Activated T-cell treated with anti-CD3 and anti-CD28 coated beads, Interleukin-2, amount 50 U/mL, for 24 hours (primary cell): ENCODE measurements around the gene NPIPB6.

Source experiments
- DNase-seq: peaks from one replicate; pipeline ENCODE4 v3.0.0-alpha.2; 2020
- H3K27ac Mint-ChIP-seq: 2 replicates; pipeline ENCODE4 v1.8.0; 2020; ENCODE audit warnings: mild to moderate bottlenecking, mixed read lengths
- H3K27me3 Mint-ChIP-seq: 2 replicates; pipeline ENCODE4 v1.8.0; 2020; ENCODE audit warnings: mixed read lengths
- H3K36me3 Mint-ChIP-seq: 2 replicates; pipeline ENCODE4 v1.8.0; 2020; ENCODE audit warnings: low read depth, mixed read lengths
- H3K4me1 Mint-ChIP-seq: 2 replicates; pipeline ENCODE4 v1.8.0; 2020; ENCODE audit warnings: low read depth, mixed read lengths
- H3K4me3 Mint-ChIP-seq: 2 replicates; pipeline ENCODE4 v1.8.0; 2020; ENCODE audit warnings: mild to moderate bottlenecking, moderate library complexity, mixed read lengths
- H3K9me3 Mint-ChIP-seq: 2 replicates; pipeline ENCODE4 v1.8.0; 2020; ENCODE audit warnings: mixed read lengths

Gene NPIPB6

GRCh38 chr16:28297308-28297707 is 66.0 kb downstream of the NPIPB6 start:
- DNase-seq = no peak
- Mint-ChIP-seq H3K4me1 (peaks cover 63% of the 10 kb centered on the region), H3K27me3 (no peaks in the 10 kb centered on the region), H3K36me3 (no peaks in the 10 kb centered on the region), H3K27ac (peak overlapping the region; percentile 80), H3K4me3 (no peak overlapping the region), H3K9me3 (no peaks in the 10 kb centered on the region)

- peaks cover 62% of the 10 kb centered on the region for H3K4me1 Mint-ChIP-seq
- DNase-seq = no peak
- H3K4me3 Mint-ChIP-seq = peak overlapping the region; percentile 16
- no peak overlapping the region for H3K27ac Mint-ChIP-seq
- no peaks in the 10 kb centered on the region for H3K27me3 Mint-ChIP-seq
- no peaks in the 10 kb centered on the region for H3K9me3 Mint-ChIP-seq
- H3K36me3 Mint-ChIP-seq = no peaks in the 10 kb centered on the region
Measured at GRCh38 chr16:28295276-28295675, 68.0 kb downstream of the NPIPB6 start.

GRCh38 chr16:28294201-28294600 is 69.1 kb downstream of the NPIPB6 start:
- no peak for DNase-seq
- Mint-ChIP-seq H3K27me3 (no peaks in the 10 kb centered on the region), H3K4me3 (peak overlapping the region; percentile 70), H3K36me3 (no peaks in the 10 kb centered on the region), H3K27ac (peak overlapping the region; percentile 50), H3K9me3 (no peaks in the 10 kb centered on the region), H3K4me1 (peaks cover 61% of the 10 kb centered on the region)

GRCh38 chr16:28293601-28293960 is 69.7 kb downstream of the NPIPB6 start:
- Mint-ChIP-seq H3K36me3 (no peaks in the 10 kb centered on the region), H3K4me3 (peak overlapping the region; percentile 70), H3K27me3 (no peaks in the 10 kb centered on the region), H3K9me3 (no peaks in the 10 kb centered on the region), H3K27ac (peak overlapping the region; percentile 50), H3K4me1 (peaks cover 64% of the 10 kb centered on the region)
- no peak for DNase-seq

- H3K4me3 Mint-ChIP-seq = peak overlapping the region; percentile 81
Measured at GRCh38 chr16:28292731-28293600, 70.3 kb downstream of the NPIPB6 start.

More at GRCh38 chr16:28292731-28293600, 70.3 kb downstream of the NPIPB6 start:
- Mint-ChIP-seq H3K9me3 (no peaks in the 10 kb centered on the region), H3K27ac (peak overlapping the region; percentile 76), H3K4me1 (peaks cover 61% of the 10 kb centered on the region), H3K36me3 (no peaks in the 10 kb centered on the region), H3K27me3 (no peaks in the 10 kb centered on the region)
- DNase-seq = peak; percentile 59
